GM21723 (cell line): ENCODE data around the gene ATP11B.
"Not testable (repeated sequence)": the region's sequence is repeated elsewhere in the genome, so short reads cannot be mapped to it uniquely, and the experiment has no call there.

ENCODE experiments used
- ATAC-seq: cut with Tn5 transposase; IDR thresholded peaks from one replicate; pipeline ENCODE4 v1.9.1; 2021; ENCODE audit warnings: mild to moderate bottlenecking, moderate library complexity; ENCODE audit not compliant: unreplicated experiment

The ATP11B gene

DNA sequence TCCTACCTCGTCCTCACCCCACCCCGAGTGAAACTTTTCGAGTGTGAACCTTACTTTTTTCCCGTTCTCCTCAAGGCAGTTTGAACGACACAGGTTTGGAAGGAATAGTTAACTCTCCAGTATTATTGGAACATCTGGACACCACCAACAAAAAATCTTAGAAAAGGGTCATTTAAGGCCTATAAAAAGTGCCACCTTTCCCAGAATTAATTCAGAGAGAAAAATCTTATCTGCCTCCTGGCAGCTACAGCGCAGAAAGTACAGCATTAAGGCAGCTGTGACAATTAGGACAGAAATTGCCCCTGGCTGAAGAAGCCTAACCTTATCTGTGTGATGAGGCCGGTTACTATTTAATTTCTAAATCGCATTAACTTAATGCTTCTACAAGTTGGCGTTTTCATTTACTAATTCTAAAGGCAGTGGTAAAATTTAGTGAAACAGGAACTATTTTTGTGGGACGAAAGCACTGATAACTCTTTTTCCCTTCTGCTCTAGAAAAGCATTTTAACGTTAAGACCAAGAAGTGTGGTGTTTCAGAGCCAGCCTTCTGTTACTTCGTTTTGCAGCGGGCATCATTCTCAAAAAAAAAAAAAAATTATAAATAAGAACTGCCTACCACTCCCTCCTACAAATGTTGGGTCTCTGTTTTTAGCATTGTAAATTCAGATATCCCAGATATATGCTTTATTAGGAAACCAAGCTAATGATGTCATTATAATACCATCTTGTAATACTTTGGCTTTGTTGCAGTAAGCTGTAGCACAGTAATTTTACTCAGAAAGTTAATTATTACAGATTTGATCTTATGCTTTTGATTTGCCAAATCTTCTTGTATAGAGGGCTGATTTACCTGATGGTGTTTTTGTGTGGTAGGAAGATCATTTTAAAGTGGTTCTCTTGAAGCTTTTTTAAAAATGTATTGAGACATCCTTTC, 1.4 kb downstream of the ATP11B start:
- no peak for ATAC-seq

GRCh38 chr3:182795389-182795782, 2.1 kb downstream of the ATP11B start:
- peak; percentile 33 for ATAC-seq

- no peak for ATAC-seq
These were observed 3.0 kb downstream of the ATP11B start for GRCh38 chr3:182796310-182796709.

GRCh38 chr3:182797876-182798275, 4.6 kb downstream of the ATP11B start:
- ATAC-seq = no peak

DNA sequence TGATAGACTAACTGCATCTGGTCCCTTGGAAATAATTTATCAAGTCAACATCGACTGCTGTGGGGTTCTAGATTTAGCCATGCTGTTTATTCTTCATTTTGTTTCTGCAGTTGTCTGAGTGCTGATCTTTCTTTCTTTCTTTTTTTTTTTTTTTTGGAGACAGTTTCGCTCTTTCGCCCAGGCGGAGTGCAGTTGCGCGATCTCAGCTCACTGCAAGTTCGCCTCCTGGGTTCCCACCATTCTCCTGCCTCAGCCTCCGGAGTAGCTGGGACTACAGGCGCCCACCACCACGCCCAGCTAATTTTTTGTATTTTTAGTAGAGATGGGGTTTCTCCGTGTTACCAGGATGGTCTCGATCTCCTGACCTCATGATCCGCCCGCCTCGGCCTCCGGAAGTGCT, 5.8 kb downstream of the ATP11B start:
- not testable (repeated sequence) for ATAC-seq

DNA sequence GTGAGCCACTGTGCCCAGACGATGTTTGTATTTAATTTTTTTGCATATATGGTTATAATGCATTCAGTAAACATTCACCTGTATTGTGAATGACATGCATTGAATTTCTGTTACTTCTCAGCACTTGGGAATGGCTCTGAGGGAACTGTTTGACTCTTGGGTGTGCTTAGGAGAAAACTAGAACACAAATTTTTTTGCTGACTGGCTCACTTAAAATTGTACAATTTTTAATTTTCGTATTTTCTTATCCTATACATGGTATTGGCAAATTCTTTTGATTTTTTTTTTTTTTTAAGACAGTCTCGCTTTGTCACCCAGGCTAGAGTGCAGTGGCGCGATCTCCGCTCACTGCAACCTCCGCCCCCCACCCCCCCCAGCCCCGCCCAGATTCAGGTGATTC, 7.2 kb downstream of the ATP11B start:
- no peak for ATAC-seq

GRCh38 chr3:182802413-182803390, 9.4 kb downstream of the ATP11B start:
- ATAC-seq = no peak

- no peak for ATAC-seq
These were observed 10.3 kb downstream of the ATP11B start for GRCh38 chr3:182803596-182803995.

DNA sequence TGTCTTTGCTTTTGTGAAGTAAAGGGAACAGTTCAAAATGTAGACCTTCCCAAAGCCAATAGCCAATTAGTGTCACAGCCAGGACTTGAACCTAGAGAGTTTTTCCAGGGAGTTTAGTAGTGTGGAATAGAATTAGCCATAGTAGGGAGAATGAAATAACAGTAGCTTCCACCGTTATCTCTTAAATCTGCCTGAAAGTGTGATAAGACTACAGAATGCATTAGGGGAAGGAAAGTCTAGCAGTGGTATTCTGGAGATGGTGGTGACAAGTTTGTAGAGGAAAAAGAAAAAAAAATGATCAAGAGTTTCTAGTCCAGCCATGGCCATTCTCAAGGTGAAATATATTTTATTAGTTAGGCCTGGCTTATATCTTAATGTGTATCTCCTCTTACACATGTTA, 13.8 kb downstream of the ATP11B start:
- ATAC-seq = no peak

- no peak for ATAC-seq
These were observed 14.9 kb downstream of the ATP11B start for GRCh38 chr3:182808041-182808770.

GRCh38 chr3:182809531-182809930, 16.2 kb downstream of the ATP11B start:
- no peak for ATAC-seq

DNA sequence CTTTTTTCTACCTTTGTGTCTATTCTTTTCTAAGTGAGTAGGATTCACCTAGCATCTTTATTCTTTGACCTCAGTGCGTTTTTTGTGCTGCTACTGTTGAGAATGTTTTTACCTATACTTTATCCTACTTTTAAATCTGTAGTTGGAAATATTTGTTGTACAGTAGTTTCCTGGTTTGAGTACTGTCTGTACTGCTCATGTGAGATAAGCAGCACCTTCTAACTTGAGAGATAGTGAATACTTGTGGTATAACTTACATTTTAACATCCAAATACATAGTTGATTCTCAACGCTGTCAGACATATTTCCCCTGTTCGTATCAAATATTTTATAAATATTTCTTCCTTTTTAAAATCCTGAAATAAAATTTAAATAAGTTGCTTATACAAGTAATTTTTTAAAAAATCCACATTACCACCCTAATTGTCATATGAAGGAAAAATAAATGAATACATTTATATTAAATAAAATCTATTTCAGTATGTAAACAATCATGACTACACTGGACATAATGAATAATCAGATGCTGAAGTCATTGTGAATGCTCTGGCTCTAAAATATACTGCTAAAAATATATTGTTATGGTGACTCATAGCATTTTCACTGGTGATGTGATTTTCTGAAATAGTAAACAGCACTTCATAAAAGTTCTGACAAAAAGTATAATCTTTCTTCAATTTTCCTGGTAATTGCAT, 17.4 kb downstream of the ATP11B start:
- ATAC-seq = no peak

DNA sequence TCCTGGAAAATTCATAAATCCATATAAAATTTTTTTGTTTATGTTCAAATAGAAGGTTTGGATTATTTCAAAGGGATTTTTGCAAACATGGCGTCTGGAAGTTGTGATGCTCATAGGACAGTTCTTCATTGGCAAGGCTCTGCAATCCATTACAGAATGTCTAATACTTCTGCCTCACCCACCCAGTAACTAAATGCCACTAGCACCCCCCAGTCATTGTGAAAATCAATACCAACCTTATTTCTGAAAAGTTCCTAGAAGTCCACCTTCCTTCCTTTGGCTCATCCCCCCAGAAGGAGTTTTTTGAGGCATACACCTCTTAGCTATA, 17.9 kb downstream of the ATP11B start:
- ATAC-seq = no peak

DNA sequence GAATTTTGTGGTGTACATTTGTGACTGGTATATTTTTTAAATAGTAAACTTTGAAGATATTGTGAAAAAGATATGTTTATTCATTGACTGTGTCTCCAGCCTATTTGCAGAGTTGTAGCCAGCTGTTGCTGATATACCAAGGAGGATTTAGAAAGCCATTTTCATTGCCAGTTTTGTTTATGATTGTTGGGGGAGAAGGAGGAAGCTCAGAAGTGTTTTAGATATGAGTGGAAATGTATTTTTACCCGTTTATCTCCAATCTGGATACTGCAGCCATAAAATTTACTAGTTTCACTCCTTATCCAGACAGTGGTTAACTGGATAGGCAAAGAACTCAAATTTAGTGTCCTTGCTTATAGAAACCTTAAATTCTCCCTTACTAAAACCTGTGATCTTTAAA, 18.8 kb downstream of the ATP11B start:
- no peak for ATAC-seq

- ATAC-seq = no peak
These were observed 21.2 kb downstream of the ATP11B start for GRCh38 chr3:182814419-182815062.

GRCh38 chr3:182816181-182816580, 22.9 kb downstream of the ATP11B start:
- no peak for ATAC-seq

DNA sequence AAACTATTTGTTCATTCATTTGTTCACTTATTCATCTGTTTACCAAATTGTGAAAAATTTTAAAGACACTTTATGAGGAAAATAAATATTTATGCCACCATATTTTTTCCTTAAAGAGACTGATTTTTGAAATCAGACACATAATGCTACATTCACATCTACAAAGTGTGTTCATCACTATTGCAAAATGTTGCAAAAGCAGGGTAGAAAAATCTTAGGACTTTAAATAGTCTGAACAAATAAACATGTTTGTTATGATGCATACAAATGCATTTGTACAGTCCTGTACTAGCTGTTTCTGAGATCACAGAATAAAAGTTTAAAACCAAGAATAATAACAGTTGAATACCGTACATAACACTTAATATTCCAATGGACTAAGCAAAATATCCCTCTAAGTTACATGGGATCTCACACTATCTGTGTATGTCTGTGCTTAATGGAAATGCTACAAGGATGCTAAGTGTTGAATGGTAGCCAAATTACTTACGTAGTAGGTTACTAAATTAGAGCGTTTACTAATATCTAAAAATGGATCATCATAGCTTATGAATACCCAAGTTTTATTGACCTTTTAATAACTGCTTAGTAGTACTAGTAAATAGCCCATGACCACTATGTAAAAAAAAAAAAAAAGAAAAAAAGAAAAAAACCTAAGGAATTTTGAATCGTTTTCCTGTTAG, 25.1 kb downstream of the ATP11B start:
- no peak for ATAC-seq

- ATAC-seq = no peak
These were observed 28.1 kb downstream of the ATP11B start for GRCh38 chr3:182821221-182821981.

DNA sequence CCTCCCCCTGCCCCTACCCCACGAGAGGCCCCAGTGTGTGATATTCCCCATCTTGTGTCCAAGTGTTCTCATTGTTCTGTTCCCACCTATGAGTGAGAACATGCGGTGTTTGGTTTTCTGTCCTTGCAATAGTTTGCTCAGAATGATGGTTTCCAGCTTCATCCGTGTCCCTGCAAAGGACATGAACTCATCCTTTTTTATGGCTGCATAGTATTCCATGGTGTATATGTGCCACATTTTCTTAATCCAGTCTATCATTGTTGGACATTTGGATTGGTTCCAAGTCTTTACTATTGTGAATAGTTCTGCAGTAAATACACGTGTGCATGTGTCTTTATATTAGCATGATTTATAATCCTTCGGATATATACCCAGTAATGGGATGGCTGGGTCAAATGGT, 29.0 kb downstream of the ATP11B start:
- ATAC-seq = not testable (repeated sequence)
